HepG2 (cell line): ENCODE results near the gene RABGGTA. TPM values are rescaled to one million over a fixed set of nuclear protein-coding genes. Genes with fewer than 3 reads are reported as not detected.
A peak's percentile ranks its signal among the peaks of the same experiment; 100 is the strongest.

Source experiments
- ATAC-seq: fragments of 200-7000 bp; cut with Tn5 transposase; 3 replicates; pipeline ENCODE4 v1.9.1; 2020; ENCODE audit warnings: mild to moderate bottlenecking, moderate library complexity
- BruUV-seq: library from RNA; stranded (reverse); fragments of 400-500 nt; replicated peaks from 2 replicates; lab custom pipeline; 2021; lab: Mats Ljungman, UMichigan
- CTCF ChIA-PET: fragments of 300-600 bp; formaldehyde crosslinking; extraction: SDS; loops from one replicate; lab custom pipeline; 2021; ENCODE audit warnings: low total read pairs, inconsistent platforms, low intra/inter-chr PET ratio; lab: Yijun Ruan, JAX
- POLR2A ChIA-PET: fragments of 350-600 bp; sonication (Branson Sonifier 250); formaldehyde crosslinking; loops from one replicate; lab custom pipeline; 2020; ENCODE audit warnings: antibody characterized with exemption, inconsistent platforms; lab: Yijun Ruan, JAX
- DNase-seq: peaks from one replicate; pipeline ENCODE4 v3.0.0-alpha.2; 2015; ENCODE audit warnings: low spot score
- FAIRE-seq: peaks from 3 replicates; lab custom pipeline; 2011; peaks lifted over from hg19 to GRCh38; lab: Jason Lieb, UNC
- H2AFZ ChIP-seq: one replicate; pipeline ENCODE4 v1.6.1; 2011; ENCODE audit warnings: low read length, inconsistent platforms
- H3K27ac ChIP-seq: fragments of 300-600 bp; 3 replicates; pipeline ENCODE4 v1.8.0; 2011; ENCODE audit warnings: mixed run types, mild to moderate bottlenecking, mixed read lengths, low read length, inconsistent platforms; ENCODE audit not compliant: insufficient read depth; ENCODE audit errors: extremely low read length
- H3K27me3 ChIP-seq, 2 experiments: fragments of 200-600 bp in 1 of 2; 2 replicates in 1 of 2; 3 replicates in 1 of 2; pipeline versions ENCODE4 v1.6.0 to v1.8.0; 2011; ENCODE audit warnings: low read length in 2 of 2, mild to moderate bottlenecking in 2 of 2, moderate library complexity in 2 of 2, inconsistent platforms in 1 of 2; ENCODE audit not compliant: insufficient read depth in 2 of 2, control insufficient read depth in 1 of 2
- H3K36me3 ChIP-seq, 2 experiments: fragments of 200-600 bp in 1 of 2; replicated peaks in 1 of 2; 2 replicates in 1 of 2; 3 replicates in 1 of 2; pipeline versions ENCODE4 v1.5.1 to v1.8.0; 2011; ENCODE audit warnings: low read length in 2 of 2, inconsistent platforms in 1 of 2; ENCODE audit not compliant: insufficient read depth in 2 of 2, control insufficient read depth in 1 of 2
- H3K4me1 ChIP-seq: 2 replicates; pipeline ENCODE4 v1.5.1; 2012; ENCODE audit warnings: low read length, inconsistent platforms; ENCODE audit not compliant: insufficient read depth
- H3K4me2 ChIP-seq: 2 replicates; pipeline ENCODE4 v1.6.0; 2011; ENCODE audit warnings: low read depth, low read length, inconsistent platforms
- H3K4me3 ChIP-seq, 3 experiments: fragments of 200-600 bp in 1 of 3; sonication (generic), shearing (Covaris generic) in 1 of 3; replicated peaks in 1 of 3; 2 replicates each; pipeline ENCODE4 v1.5.1; 2011 to 2016; ENCODE audit warnings: low read length in 3 of 3, inconsistent platforms in 2 of 3, low read depth in 2 of 3, mild to moderate bottlenecking in 2 of 3, control low read depth in 1 of 3, mixed read lengths in 1 of 3; ENCODE audit not compliant: insufficient read depth in 1 of 3
- H3K79me2 ChIP-seq: one replicate; pipeline ENCODE4 v1.6.1; 2011; ENCODE audit warnings: low read length, inconsistent platforms; ENCODE audit not compliant: insufficient read depth
- H3K9ac ChIP-seq: 2 replicates; pipeline ENCODE4 v1.6.0; 2011; ENCODE audit warnings: mild to moderate bottlenecking, low read depth, low read length, inconsistent platforms; ENCODE audit not compliant: insufficient read depth
- H3K9me3 ChIP-seq: 2 replicates; pipeline ENCODE4 v1.5.1; 2012; ENCODE audit warnings: mild to moderate bottlenecking, low read length
- H4K20me1 ChIP-seq: 2 replicates; pipeline ENCODE4 v1.6.0; 2011; ENCODE audit warnings: inconsistent platforms, mild to moderate bottlenecking, low read length, moderate library complexity; ENCODE audit not compliant: insufficient read depth
- CBX5 ChIP-seq: sonication (generic); formaldehyde crosslinking; IDR thresholded peaks from 2 replicates; pipeline ENCODE4 v1.4.0; 2020; ENCODE audit warnings: missing genetic modification reagents, borderline replicate concordance
- KLF15 ChIP-seq: sonication (generic); formaldehyde crosslinking; IDR thresholded peaks from 2 replicates; pipeline ENCODE4 v1.8.1; 2023; ENCODE audit warnings: borderline replicate concordance, mild to moderate bottlenecking, inconsistent platforms, missing genetic modification reagents, mixed read lengths
- NCOA5 ChIP-seq: sonication (generic); formaldehyde crosslinking; IDR thresholded peaks from 2 replicates; pipeline ENCODE4 v1.4.0; 2020; ENCODE audit warnings: missing genetic modification reagents
- NRL ChIP-seq: sonication (generic); formaldehyde crosslinking; IDR thresholded peaks from 2 replicates; pipeline ENCODE4 v1.5.0; 2020; ENCODE audit warnings: missing genetic modification reagents, mild to moderate bottlenecking, moderate library complexity, borderline replicate concordance
- POGZ ChIP-seq: sonication (generic); formaldehyde crosslinking; IDR thresholded peaks from 2 replicates; pipeline ENCODE4 v1.4.0; 2020; ENCODE audit warnings: mild to moderate bottlenecking, missing genetic modification reagents
- RXRB ChIP-seq: IDR thresholded peaks from 2 replicates; pipeline ENCODE4 v1.6.1; 2016; ENCODE audit warnings: borderline replicate concordance, missing genetic modification reagents, missing compliant biosample characterization
- SOX5 ChIP-seq: IDR thresholded peaks from 2 replicates; pipeline ENCODE4 v1.6.1; 2016; ENCODE audit warnings: borderline replicate concordance
- ZBTB33 ChIP-seq: sonication (generic); formaldehyde crosslinking; IDR thresholded peaks from 2 replicates; pipeline ENCODE4 v1.4.0; 2020; ENCODE audit warnings: missing genetic modification reagents
- ZFP36L1 ChIP-seq: sonication (generic); formaldehyde crosslinking; IDR thresholded peaks from 2 replicates; pipeline ENCODE4 v1.8.0; 2022; ENCODE audit warnings: mild to moderate bottlenecking, missing genetic modification reagents, moderate library complexity
- ZKSCAN1 ChIP-seq: fragments of 150-350 bp; IDR thresholded peaks from 2 replicates; pipeline ENCODE4 v1.6.1; 2014; ENCODE audit warnings: low read length
- ZNF143 ChIP-seq: sonication (generic); formaldehyde crosslinking; IDR thresholded peaks from 2 replicates; pipeline ENCODE4 v1.4.0; 2020; ENCODE audit warnings: missing genetic modification reagents
- ZSCAN21 ChIP-seq: sonication (generic); formaldehyde crosslinking; IDR thresholded peaks from 2 replicates; pipeline ENCODE4 v1.8.0; 2022; ENCODE audit warnings: mild to moderate bottlenecking, missing genetic modification reagents, moderate library complexity, borderline replicate concordance
- WGBS: methylation state at CpG from one replicate; pipeline ENCODE4 v1.1.6; 2017; ENCODE audit warnings: low lambda C conversion rate; 5-methylcytosine and 5-hydroxymethylcytosine counted together
- in situ Hi-C: cut with HindIII; loops from 2 replicates; pipeline ENCODE4 v1.10.0; 2017; ENCODE audit warnings: low pct_unique_long_range_greater_than_20kb; ENCODE audit not compliant: extremely low pct_ligation_motif_present
- intact Hi-C: fragments of 100-400 bp; cut with micrococcal nuclease; formaldehyde crosslinking; loops from one replicate; pipeline ENCODE4 v1.10.0; 2022; ENCODE audit not compliant: unreplicated experiment
- polyA plus RNA-seq, 8 experiments: library from polyadenylated mRNA; depleted of rRNA in 3 of 8; stranded (reverse) in 7 of 8; unstranded in 1 of 8; fragments of >200 nt; fragmentation: Illumina TruSeq in 4 of 8; extraction: Trizol in 4 of 8; gene quantifications; 2 replicates each; pipeline versions ENCODE4 v1.2.1 to v1.2.3, GENCODE V29; 2011 to 2016; ENCODE audit warnings: low read depth in 4 of 8, missing spikeins in 1 of 8, mixed read lengths in 1 of 8; ENCODE audit not compliant: insufficient read depth in 1 of 8
- total RNA-seq, 5 experiments: library from RNA; depleted of rRNA; stranded (reverse); fragments of >200 nt; fragmentation: Illumina TruSeq; extraction: Trizol; gene quantifications; 2 replicates each; pipeline ENCODE4 v1.2.3, GENCODE V29; 2016; ENCODE audit warnings: low read depth in 1 of 5
- TF ChIP-seq, protein P1 (sequence below), 2 experiments: sonication (generic) in 1 of 2; formaldehyde crosslinking in 1 of 2; IDR thresholded peaks; 2 replicates each; pipeline versions ENCODE4 v1.4.0 to v1.6.1; 2018 to 2020; ENCODE audit warnings: missing genetic modification reagents in 2 of 2, borderline replicate concordance in 1 of 2, low read depth in 1 of 2, mild to moderate bottlenecking in 1 of 2, missing biosample characterization in 1 of 2
- TF ChIP-seq, protein P2 (sequence below): sonication (generic); formaldehyde crosslinking; IDR thresholded peaks from 2 replicates; pipeline ENCODE4 v1.4.0; 2020; ENCODE audit warnings: mild to moderate bottlenecking, missing genetic modification reagents

The RABGGTA gene
- total and polyA plus RNA-seq, 2 of the 13 experiments (the other 11 are each of a cell fraction or from before 2014, with no cell fraction given): 57.9 to 90.8 TPM

DNA sequence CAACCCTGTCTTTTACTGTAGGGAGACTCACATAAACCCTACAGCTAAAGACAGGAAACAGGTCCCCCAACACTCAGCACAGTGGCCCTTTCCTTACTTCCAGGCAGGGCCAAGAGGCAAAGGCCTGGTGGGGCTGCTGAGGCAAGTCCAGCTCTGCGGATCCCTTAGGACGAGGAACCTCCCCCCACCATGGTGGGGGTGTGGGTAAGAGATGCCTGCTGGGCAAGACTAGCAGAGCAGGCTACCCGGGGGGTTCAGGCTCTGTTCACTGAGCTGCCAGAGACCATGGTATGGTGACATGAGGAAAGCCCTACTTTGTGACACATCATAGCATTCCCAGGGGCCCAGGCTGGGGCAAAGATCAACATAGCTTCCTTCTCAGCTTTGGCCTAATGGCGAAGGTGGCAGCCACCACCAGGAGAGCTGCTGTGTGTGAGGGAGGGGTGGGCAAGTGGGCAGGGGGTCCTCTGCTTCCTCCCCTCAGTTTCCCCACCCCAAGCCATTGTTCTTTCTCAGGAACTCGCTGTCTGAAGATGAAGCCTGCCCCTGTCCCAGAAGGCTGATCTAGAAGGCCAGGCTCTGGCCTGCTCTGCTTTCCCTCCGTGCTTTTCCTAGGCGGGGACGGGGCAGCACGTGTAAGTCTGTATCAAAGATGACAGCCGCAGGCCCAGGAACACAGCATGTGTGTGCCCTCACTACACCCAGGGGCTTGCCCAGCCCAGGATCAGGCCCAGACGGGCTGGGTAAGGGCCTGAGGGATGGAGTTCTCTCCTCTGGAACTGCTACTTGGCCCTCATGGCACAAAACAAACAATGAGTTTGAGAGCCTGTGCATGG is 18.9 kb downstream of the RABGGTA start:
- Histone ChIP-seq H3K9me3 (no peaks in the 10 kb centered on the region), H4K20me1 (no peaks in the 10 kb centered on the region), H3K36me3 (peaks cover 0 to 1% of the 10 kb centered on the region in 2 experiments; a peak in 1 of 5 replicates), H3K4me2 (peak overlapping the region; percentile 59), H3K27me3 (no peaks in the 10 kb centered on the region), H3K79me2 (no peaks in the 10 kb centered on the region), H2AFZ (no peak overlapping the region), H3K4me1 (peaks cover 39% of the 10 kb centered on the region), H3K4me3 (peak overlapping the region in 1 of 3 experiments; percentile 1; a peak in 1 of 6 replicates), H3K27ac (peak overlapping the region; percentile 59), H3K9ac (peak overlapping the region; percentile 61)
- BruUV-seq: TSS peak; percentile 59
- DNase-seq (peak; percentile 90), FAIRE-seq (peak; percentile 72), ATAC-seq (peak; percentile 80)
- ChIA-PET CTCF (interaction anchor here (1.6 kb wide), 1 partner anchor 10 kb away, joined by 5 read pairs; the partner anchor contains the start of gene TINF2), POLR2A (interaction anchor here (0.6 to 13.2 kb wide), 32 partner anchors 9 to 932 kb away, joined by 3 to 254 read pairs (median 4); partner anchors contain the start of genes CBLN3, CHMP4A, CIDEB and DCAF11)
- in situ Hi-C loops: no loop called here
- WGBS: 76% methylated on average over 11 of the region's 11 CpGs
- intact Hi-C loops: loop anchor here (1.0 kb wide), 1 partner anchor 19 kb away; the partner anchor contains the start of gene RABGGTA
- TF ChIP-seq, protein P1, sequence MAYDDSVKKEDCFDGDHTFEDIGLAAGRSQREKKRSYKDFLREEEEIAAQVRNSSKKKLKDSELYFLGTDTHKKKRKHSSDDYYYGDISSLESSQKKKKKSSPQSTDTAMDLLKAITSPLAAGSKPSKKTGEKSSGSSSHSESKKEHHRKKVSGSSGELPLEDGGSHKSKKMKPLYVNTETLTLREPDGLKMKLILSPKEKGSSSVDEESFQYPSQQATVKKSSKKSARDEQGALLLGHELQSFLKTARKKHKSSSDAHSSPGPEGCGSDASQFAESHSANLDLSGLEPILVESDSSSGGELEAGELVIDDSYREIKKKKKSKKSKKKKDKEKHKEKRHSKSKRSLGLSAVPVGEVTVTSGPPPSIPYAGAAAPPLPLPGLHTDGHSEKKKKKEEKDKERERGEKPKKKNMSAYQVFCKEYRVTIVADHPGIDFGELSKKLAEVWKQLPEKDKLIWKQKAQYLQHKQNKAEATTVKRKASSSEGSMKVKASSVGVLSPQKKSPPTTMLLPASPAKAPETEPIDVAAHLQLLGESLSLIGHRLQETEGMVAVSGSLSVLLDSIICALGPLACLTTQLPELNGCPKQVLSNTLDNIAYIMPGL (CRISPR knock-in tag; IDR thresholded peaks at IDR 0.05; ENCODE audit: borderline replicate concordance in 1 of 2, low read depth in 1 of 2): no peak; a peak in 1 of 4 replicates
- TF ChIP-seq NCOA5 (CRISPR knock-in tag): no peak
- 0 out of 2 replicates have a peak, but pooled peaks have one; percentile 52 for TF ChIP-seq NRL
- peak; percentile 54; the same call in 1 of the 2 replicates for TF ChIP-seq ZSCAN21 (CRISPR knock-in tag)
- TF ChIP-seq CBX5 (CRISPR knock-in tag): peak; percentile 82
- TF ChIP-seq ZKSCAN1: peak; percentile 71
- no peak; the same call in 1 of the 2 replicates for TF ChIP-seq ZFP36L1 (CRISPR knock-in tag)
- TF ChIP-seq RXRB (CRISPR knock-in tag): peak; percentile 68
- TF ChIP-seq, protein P2, sequence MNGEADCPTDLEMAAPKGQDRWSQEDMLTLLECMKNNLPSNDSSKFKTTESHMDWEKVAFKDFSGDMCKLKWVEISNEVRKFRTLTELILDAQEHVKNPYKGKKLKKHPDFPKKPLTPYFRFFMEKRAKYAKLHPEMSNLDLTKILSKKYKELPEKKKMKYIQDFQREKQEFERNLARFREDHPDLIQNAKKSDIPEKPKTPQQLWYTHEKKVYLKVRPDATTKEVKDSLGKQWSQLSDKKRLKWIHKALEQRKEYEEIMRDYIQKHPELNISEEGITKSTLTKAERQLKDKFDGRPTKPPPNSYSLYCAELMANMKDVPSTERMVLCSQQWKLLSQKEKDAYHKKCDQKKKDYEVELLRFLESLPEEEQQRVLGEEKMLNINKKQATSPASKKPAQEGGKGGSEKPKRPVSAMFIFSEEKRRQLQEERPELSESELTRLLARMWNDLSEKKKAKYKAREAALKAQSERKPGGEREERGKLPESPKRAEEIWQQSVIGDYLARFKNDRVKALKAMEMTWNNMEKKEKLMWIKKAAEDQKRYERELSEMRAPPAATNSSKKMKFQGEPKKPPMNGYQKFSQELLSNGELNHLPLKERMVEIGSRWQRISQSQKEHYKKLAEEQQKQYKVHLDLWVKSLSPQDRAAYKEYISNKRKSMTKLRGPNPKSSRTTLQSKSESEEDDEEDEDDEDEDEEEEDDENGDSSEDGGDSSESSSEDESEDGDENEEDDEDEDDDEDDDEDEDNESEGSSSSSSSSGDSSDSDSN: peak; percentile 78
- no peak for TF ChIP-seq KLF15 (CRISPR knock-in tag)
- TF ChIP-seq POGZ (CRISPR knock-in tag): peak; percentile 80; the same call in 1 of the 2 replicates
- peak; percentile 63; the same call in 1 of the 2 replicates for TF ChIP-seq ZNF143 (CRISPR knock-in tag)
- TF ChIP-seq SOX5: peak; percentile 59; the same call in 1 of the 2 replicates
- TF ChIP-seq ZBTB33 (CRISPR knock-in tag): peak; percentile 99
